Stimulated activated CD4-positive, alpha-beta T cell treated with anti-CD3 and anti-CD28 coated beads, TNF-alpha, amount 100 ng/mL, for 48 hours (primary cell): ENCODE measurements around the gene SESN3.
"Not testable (repeated sequence)": the region's sequence is repeated elsewhere in the genome, so short reads cannot be mapped to it uniquely, and the experiment has no call there.

ENCODE experiments used
- DNase-seq, 3 donors: peaks; one replicate each; pipeline ENCODE4 v3.0.0-alpha.2; 2020; ENCODE audit warnings: low read depth in 3 of 3

The SESN3 gene

GRCh38 chr11:95152876-95153856 is 77.8 kb downstream of the SESN3 start:
- no peak for DNase-seq

- peak; percentile 82 to 88 (median 84) for DNase-seq
These were observed 79.9 kb downstream of the SESN3 start for GRCh38 chr11:95150956-95151684.

- DNase-seq: no peak
These were observed 81.2 kb downstream of the SESN3 start for GRCh38 chr11:95149651-95150364.

- DNase-seq: no peak
These were observed 82.1 kb downstream of the SESN3 start for GRCh38 chr11:95148938-95149337.

GRCh38 chr11:95148406-95148805 is 82.6 kb downstream of the SESN3 start:
- DNase-seq: no peak

- no peak for DNase-seq
These were observed 83.6 kb downstream of the SESN3 start for GRCh38 chr11:95147364-95147905.

- DNase-seq: no peak
These were observed 85.5 kb downstream of the SESN3 start for GRCh38 chr11:95145430-95146060.

- DNase-seq: no peak
These were observed 86.4 kb downstream of the SESN3 start for GRCh38 chr11:95144313-95145235.

- no peak for DNase-seq
These were observed 87.8 kb downstream of the SESN3 start for GRCh38 chr11:95143106-95143681.

GRCh38 chr11:95142431-95142830 is 88.6 kb downstream of the SESN3 start:
- DNase-seq: no peak

- no peak for DNase-seq
These were observed 90.5 kb downstream of the SESN3 start for GRCh38 chr11:95140397-95141033.

- DNase-seq: no peak
These were observed 92.6 kb downstream of the SESN3 start for GRCh38 chr11:95138448-95138847.

GRCh38 chr11:95137299-95137698 is 93.7 kb downstream of the SESN3 start:
- no peak for DNase-seq

- DNase-seq: not testable (repeated sequence)
These were observed 94.3 kb downstream of the SESN3 start for GRCh38 chr11:95136747-95137146.

GRCh38 chr11:95135880-95136279 is 95.1 kb downstream of the SESN3 start:
- no peak for DNase-seq

- DNase-seq: no peak
These were observed 95.8 kb downstream of the SESN3 start for GRCh38 chr11:95135155-95135554.

GRCh38 chr11:95134491-95134890 is 96.5 kb downstream of the SESN3 start:
- DNase-seq: no peak

GRCh38 chr11:95132956-95133355 is 98.0 kb downstream of the SESN3 start:
- no peak for DNase-seq

- no peak for DNase-seq
These were observed 102.4 kb downstream of the SESN3 start for GRCh38 chr11:95128602-95129001.
